Stimulated activated naive B cell treated with anti-CD40 and anti-IgM and Interleukin-4, amounts not matched to agents 10 μg/mL and 1 μg/mL and 100 μg/mL, for 72 hours (primary cell): Measurements from ENCODE around the gene NTMT2.

Experiments used
- ATAC-seq, 2 donors: fragments of 150-1000 bp; cut with Tn5 transposase; replicated peaks; 2 replicates each; pipeline ENCODE4 v1.10.0; 2021; ENCODE audit warnings: moderate library complexity in 1 of 2
- DNase-seq: peaks from one replicate; pipeline ENCODE4 v3.0.0; 2021
- H3K27ac Mint-ChIP-seq: one replicate; pipeline ENCODE4 v1.8.0; 2022; ENCODE audit warnings: mild to moderate bottlenecking, mixed read lengths
- H3K27me3 Mint-ChIP-seq, 2 donors: one replicate each; pipeline ENCODE4 v1.8.0; 2022; ENCODE audit warnings: mixed read lengths in 2 of 2
- H3K36me3 Mint-ChIP-seq, 2 donors: one replicate each; pipeline ENCODE4 v1.8.0; 2022; ENCODE audit warnings: mixed read lengths in 2 of 2, mild to moderate bottlenecking in 1 of 2
- H3K4me1 Mint-ChIP-seq, 2 donors: one replicate each; pipeline ENCODE4 v1.8.0; 2022; ENCODE audit warnings: mixed read lengths in 2 of 2, mild to moderate bottlenecking in 1 of 2
- H3K4me3 Mint-ChIP-seq, 2 donors: one replicate each; pipeline ENCODE4 v1.8.0; 2022; ENCODE audit warnings: mild to moderate bottlenecking in 2 of 2, mixed read lengths in 2 of 2, moderate library complexity in 1 of 2
- H3K9me3 Mint-ChIP-seq, 2 donors: one replicate each; pipeline ENCODE4 v1.8.0; 2022; ENCODE audit warnings: mixed read lengths in 2 of 2, mild to moderate bottlenecking in 1 of 2

Gene NTMT2

DNA sequence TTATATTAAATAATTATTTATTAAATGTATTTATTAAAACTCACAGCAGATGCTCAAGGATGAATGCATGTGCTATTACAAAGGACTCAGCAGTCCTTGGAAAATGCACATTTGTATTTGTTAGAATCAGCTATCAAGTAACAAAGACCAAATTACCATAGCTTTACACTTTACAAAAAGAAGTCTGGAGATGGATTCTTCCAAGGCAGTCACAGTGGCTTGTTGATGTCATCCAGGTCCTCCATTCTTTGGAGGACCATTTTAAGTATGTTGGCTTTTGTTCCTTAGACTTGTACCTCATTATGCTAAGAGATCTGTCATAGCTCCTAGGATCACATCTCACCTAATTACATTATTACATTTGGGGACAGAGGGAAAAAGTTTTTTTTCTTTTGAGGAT, 63.4 kb downstream of the NTMT2 start:
- peaks cover 2 to 6% of the 10 kb centered on the region in 2 donors for H3K4me1 Mint-ChIP-seq
- H3K36me3 Mint-ChIP-seq: no peaks in the 10 kb centered on the region
- peaks cover 11 to 12% of the 10 kb centered on the region in 2 donors for H3K27me3 Mint-ChIP-seq
- DNase-seq: no peak
- H3K9me3 Mint-ChIP-seq: peaks cover 9 to 17% of the 10 kb centered on the region in 2 donors
- no peak overlapping the region for H3K4me3 Mint-ChIP-seq
- H3K27ac Mint-ChIP-seq: no peak overlapping the region
- ATAC-seq: no peak

DNA sequence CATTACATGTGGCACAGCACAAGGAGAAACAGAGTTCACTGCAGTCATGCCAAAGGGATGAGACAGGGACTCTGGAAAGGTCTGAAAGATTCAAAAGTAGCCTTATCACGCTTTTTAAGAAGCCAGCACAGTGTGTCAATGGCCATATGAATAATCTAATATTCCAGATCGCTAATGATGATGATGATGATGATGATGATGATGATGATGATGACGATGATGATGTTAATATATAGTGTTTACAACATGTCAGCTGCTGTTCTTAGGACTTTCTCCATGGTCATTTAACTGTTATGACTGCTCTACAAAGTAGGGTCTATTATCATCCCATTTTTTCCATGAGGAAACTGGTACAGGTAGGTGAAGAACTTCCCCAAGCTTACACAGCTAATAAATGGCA, 64.4 kb downstream of the NTMT2 start:
- H3K9me3 Mint-ChIP-seq: peaks cover 9 to 17% of the 10 kb centered on the region in 2 donors
- H3K27me3 Mint-ChIP-seq: peaks cover 7 to 12% of the 10 kb centered on the region in 2 donors
- no peak overlapping the region for H3K27ac Mint-ChIP-seq
- H3K4me3 Mint-ChIP-seq: no peak overlapping the region
- no peaks in the 10 kb centered on the region for H3K36me3 Mint-ChIP-seq
- DNase-seq (no peak), ATAC-seq (no peak)
- peaks cover 2 to 6% of the 10 kb centered on the region in 2 donors for H3K4me1 Mint-ChIP-seq

DNA sequence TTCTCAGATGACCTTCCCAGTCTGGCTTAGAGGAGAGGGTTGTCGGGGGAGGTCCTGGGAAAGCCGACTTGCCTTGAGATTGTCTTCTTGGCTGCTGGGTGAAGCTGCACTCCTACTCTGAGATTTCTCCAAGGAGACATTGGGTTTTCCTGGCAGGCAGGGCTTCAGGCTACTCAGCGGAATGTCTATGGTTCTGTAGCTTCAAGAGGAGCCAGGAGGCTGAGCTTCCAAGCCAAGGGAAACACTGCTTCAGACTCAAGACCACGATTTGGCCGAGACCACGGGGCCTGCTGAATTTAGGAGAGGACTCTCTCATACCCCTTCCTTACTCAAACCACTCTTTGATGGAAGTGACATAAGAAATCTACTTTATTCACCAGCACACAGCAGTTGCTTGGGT, 67.8 kb downstream of the NTMT2 start:
- Mint-ChIP-seq H3K36me3 (no peaks in the 10 kb centered on the region), H3K27me3 (peaks cover 6 to 7% of the 10 kb centered on the region in 2 donors), H3K27ac (no peak overlapping the region), H3K4me3 (no peak overlapping the region), H3K4me1 (no peaks in the 10 kb centered on the region), H3K9me3 (no peaks in the 10 kb centered on the region)
- no peak for ATAC-seq
- DNase-seq: no peak

DNA sequence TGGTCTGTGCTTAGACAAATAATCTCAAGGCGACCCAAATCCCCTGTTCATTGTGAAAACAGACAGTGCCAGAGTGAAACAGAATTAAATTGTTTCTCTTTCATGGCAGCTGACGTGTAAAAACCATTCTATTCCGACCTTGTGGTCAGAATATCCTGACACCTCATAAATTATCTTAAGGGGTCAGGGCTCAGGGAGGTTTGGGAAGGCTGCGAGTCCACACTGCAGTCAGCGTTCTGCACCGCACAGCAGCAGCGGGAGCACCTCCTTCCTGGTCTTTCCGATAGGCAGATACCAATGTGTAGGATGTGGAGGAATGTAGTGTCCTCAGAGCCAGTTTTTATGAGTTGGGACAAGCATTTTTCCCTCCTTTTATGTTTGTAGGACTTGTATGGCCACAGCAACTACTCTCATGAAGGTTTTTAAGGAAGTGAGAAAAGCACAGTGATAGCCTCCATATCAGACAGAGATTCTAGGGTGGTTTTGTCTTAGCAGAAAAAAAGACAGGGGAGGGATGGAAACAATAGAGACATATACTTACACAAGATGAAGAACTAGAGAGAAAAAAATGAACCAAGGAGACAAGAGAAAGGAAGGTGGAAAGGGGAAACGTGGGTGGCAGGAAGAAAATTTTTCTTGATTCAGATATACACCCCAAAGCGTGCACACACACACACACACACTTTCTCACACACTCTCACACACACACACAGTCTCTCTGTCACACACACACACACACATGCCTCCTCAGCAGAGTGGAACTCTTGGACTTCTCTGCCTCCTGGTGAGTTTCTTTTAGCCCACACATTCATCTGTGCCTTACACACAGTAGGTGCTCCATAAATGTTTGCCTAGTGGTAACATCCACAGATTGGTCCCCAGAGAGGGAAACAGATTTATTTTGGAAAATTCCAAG, 68.6 kb downstream of the NTMT2 start:
- H3K36me3 Mint-ChIP-seq: no peaks in the 10 kb centered on the region
- DNase-seq (no peak), ATAC-seq (no peak)
- no peaks in the 10 kb centered on the region for H3K9me3 Mint-ChIP-seq
- H3K27me3 Mint-ChIP-seq: peaks cover 6 to 7% of the 10 kb centered on the region in 2 donors
- no peak overlapping the region for H3K27ac Mint-ChIP-seq
- no peaks in the 10 kb centered on the region for H3K4me1 Mint-ChIP-seq
- H3K4me3 Mint-ChIP-seq: no peak overlapping the region

DNA sequence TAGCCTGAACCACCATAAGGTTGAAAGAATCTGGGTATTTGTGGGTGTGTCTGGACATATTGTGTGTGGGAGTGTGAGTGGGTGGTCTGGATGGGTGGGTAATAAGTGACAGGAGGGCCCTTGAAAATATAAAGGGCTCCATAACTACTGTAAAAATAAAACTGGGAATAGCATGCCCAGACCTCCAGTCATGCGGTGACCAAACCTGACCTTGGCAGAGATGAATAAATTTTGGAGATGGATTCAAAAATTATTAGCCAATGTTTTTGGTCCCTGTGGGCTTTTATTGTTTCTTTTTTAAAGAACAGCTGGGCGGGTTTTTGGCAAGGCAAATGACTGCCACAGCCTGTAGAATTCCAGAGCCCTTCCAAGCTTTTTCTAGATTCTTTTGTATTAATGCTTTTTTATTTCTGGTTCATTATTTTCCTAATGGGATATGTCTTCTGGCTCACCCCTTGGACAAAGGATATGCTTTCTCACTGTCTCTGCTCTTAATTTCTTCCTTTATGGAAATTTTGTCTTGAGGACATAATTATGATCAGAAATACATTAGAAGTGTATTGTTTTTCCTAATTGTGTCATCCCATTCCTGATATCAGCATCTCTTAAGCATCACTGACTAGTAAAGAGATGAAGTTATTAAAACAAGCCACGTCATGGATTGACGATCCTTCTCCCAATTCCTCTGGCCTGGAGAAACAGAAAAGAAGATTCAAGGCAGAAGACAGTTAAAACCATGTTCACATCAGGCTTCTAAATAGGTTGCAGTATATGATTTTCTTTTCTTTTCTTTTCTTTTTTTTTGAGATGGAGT, 69.5 kb downstream of the NTMT2 start:
- Mint-ChIP-seq H3K4me3 (no peak overlapping the region), H3K9me3 (no peaks in the 10 kb centered on the region), H3K27ac (no peak overlapping the region), H3K4me1 (no peaks in the 10 kb centered on the region), H3K27me3 (peaks cover 6 to 7% of the 10 kb centered on the region in 2 donors), H3K36me3 (no peaks in the 10 kb centered on the region)
- no peak for ATAC-seq
- DNase-seq: no peak

DNA sequence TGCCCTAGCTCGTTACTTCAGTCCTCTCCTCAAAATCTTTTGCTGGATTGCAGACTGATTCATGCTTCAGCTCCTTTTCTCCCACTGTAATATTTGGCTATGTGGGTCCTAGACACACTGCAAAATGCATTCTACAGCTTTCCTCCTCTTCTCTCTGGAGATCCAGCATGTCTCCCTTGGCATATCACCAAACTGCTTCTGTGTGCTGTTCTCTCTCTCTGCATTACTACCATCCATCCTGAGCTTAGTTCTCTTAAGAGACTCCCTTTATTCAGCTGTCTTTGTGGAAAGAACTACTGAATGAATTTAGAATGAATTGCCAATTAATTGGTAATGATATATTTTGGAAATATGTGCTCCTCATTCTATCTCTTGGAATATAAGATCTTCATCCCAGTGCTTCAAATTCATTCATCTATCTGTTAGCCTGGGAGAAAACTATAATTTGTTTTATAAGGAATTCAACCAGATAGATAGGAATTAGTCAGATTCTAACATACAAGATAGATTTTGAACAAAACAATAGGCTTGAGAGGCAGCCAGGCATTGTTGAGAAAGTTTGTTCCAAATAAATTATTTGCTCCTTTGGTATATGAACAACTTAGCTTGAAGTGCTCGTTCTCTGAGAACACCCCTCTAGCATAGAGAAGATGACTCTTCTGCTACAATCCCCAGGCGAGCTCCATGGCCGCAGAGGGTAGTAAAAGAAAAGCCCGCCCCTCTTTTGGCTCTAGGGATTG, 71.9 kb downstream of the NTMT2 start:
- ATAC-seq: no peak
- Mint-ChIP-seq H3K4me3 (no peak overlapping the region), H3K36me3 (no peaks in the 10 kb centered on the region), H3K4me1 (no peaks in the 10 kb centered on the region), H3K27me3 (no peaks in the 10 kb centered on the region), H3K27ac (no peak overlapping the region), H3K9me3 (no peaks in the 10 kb centered on the region)
- DNase-seq: no peak

DNA sequence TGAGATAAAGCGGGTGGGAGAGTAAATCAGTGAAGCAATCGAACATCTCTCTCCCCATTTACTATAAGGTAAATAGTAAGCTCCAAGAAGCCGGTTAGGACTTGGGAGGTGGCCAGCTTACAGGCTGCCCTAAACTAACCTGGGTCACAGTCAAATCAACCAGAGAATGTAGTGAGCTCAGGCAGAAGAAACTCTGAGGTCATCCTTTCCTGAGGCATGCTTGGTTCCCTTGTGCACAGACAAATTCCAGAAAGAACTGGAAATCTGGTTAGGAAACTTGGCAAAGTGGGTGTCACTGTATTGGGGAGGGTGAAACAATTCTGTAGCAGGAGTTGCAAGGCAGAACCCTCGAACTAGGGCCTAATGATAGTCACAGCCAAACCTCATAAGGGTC, 72.5 kb downstream of the NTMT2 start:
- H3K27ac Mint-ChIP-seq: no peak overlapping the region
- H3K27me3 Mint-ChIP-seq: no peaks in the 10 kb centered on the region
- ATAC-seq (no peak), DNase-seq (no peak)
- no peaks in the 10 kb centered on the region for H3K4me1 Mint-ChIP-seq
- no peak overlapping the region for H3K4me3 Mint-ChIP-seq
- H3K36me3 Mint-ChIP-seq: no peaks in the 10 kb centered on the region
- peaks cover 2 to 3% of the 10 kb centered on the region in 2 donors for H3K9me3 Mint-ChIP-seq
